GM23338 (cell line): ENCODE data around the gene ARID4B. TPM values are rescaled to one million over a fixed set of nuclear protein-coding genes. Genes with fewer than 3 reads are reported as not detected.
A peak's percentile ranks its signal among the peaks of the same experiment; 100 is the strongest.

Experiments used
- ATAC-seq: fragments of 200-7000 bp; cut with Tn5 transposase; 3 replicates; pipeline ENCODE4 v1.9.1; 2020
- DNase-seq: peaks from one replicate; pipeline ENCODE4 v3.0.0-alpha.2; 2015; ENCODE audit warnings: low spot score
- H2AFZ ChIP-seq: fragments of 200-600 bp; sonication (generic); 2 replicates; pipeline ENCODE4 v1.8.0; 2016; ENCODE audit warnings: antibody characterized with exemption, mild to moderate bottlenecking, moderate library complexity
- H3F3A ChIP-seq: fragments of 200-600 bp; sonication (generic); replicated peaks from 2 replicates; pipeline ENCODE4 v1.8.0; 2017; ENCODE audit warnings: antibody characterized with exemption, mixed run types, low read depth
- H3K27ac ChIP-seq: fragments of 200-600 bp; sonication (generic); 2 replicates; pipeline ENCODE4 v1.6.1; 2016; ENCODE audit warnings: low read depth
- H3K27me3 ChIP-seq: fragments of 200-600 bp; sonication (generic); 2 replicates; pipeline ENCODE4 v1.8.0; 2016; ENCODE audit warnings: mild to moderate bottlenecking, mixed run types, moderate library complexity; ENCODE audit not compliant: insufficient read depth
- H3K36me3 ChIP-seq: fragments of 200-600 bp; sonication (generic); 2 replicates; pipeline ENCODE4 v1.8.0; 2016; ENCODE audit warnings: mild to moderate bottlenecking; ENCODE audit not compliant: insufficient read depth
- H3K4me1 ChIP-seq: fragments of 200-600 bp; sonication (generic); 2 replicates; pipeline ENCODE4 v1.8.0; 2016; ENCODE audit warnings: mild to moderate bottlenecking, moderate library complexity; ENCODE audit not compliant: insufficient read depth
- H3K4me2 ChIP-seq: fragments of 200-600 bp; sonication (generic); 2 replicates; pipeline ENCODE4 v1.7.1; 2017; ENCODE audit warnings: mixed run types
- H3K4me3 ChIP-seq: fragments of 200-600 bp; sonication (generic); 2 replicates; pipeline ENCODE4 v1.6.1; 2016; ENCODE audit warnings: mixed run types
- H3K79me2 ChIP-seq: fragments of 200-600 bp; sonication (generic); replicated peaks from 2 replicates; pipeline ENCODE4 v1.8.0; 2017; ENCODE audit warnings: mild to moderate bottlenecking; ENCODE audit not compliant: insufficient read depth
- H3K9me2 ChIP-seq: fragments of 200-600 bp; sonication (generic); 2 replicates; pipeline ENCODE4 v1.8.0; 2017; ENCODE audit not compliant: insufficient read depth
- H4K20me1 ChIP-seq: fragments of 200-600 bp; sonication (generic); replicated peaks from 2 replicates; pipeline ENCODE4 v1.8.0; 2017; ENCODE audit warnings: mild to moderate bottlenecking; ENCODE audit not compliant: insufficient read depth
- H3K27ac Mint-ChIP-seq: 2 replicates; pipeline ENCODE4 v1.8.0; 2020; ENCODE audit warnings: inconsistent platforms, mild to moderate bottlenecking, moderate library complexity, mixed read lengths
- H3K27me3 Mint-ChIP-seq: 3 replicates; pipeline ENCODE4 v1.8.0; 2022; ENCODE audit warnings: low read depth, mild to moderate bottlenecking, moderate library complexity, mixed read lengths, inconsistent platforms; ENCODE audit not compliant: insufficient read depth, poor library complexity
- H3K36me3 Mint-ChIP-seq: 3 replicates; pipeline ENCODE4 v1.8.0; 2021; ENCODE audit warnings: low read depth, mild to moderate bottlenecking, inconsistent platforms, moderate library complexity, mixed read lengths
- H3K4me1 Mint-ChIP-seq: 3 replicates; pipeline ENCODE4 v1.8.0; 2020; ENCODE audit warnings: mild to moderate bottlenecking, inconsistent platforms, mixed read lengths
- H3K4me3 Mint-ChIP-seq: 3 replicates; pipeline ENCODE4 v1.8.0; 2021; ENCODE audit warnings: moderate library complexity, mild to moderate bottlenecking, inconsistent platforms, mixed read lengths
- H3K9me3 Mint-ChIP-seq: 3 replicates; pipeline ENCODE4 v1.8.0; 2020; ENCODE audit warnings: moderate library complexity, mild to moderate bottlenecking, inconsistent platforms, mixed read lengths
- CREB1 ChIP-seq: fragments of 250-450 bp; sonication (Bioruptor Pico); IDR thresholded peaks from 2 replicates; pipeline ENCODE4 v1.5.0; 2020; ENCODE audit warnings: low read depth, mild to moderate bottlenecking, moderate library complexity
- EZH2 ChIP-seq: fragments of 200-600 bp; sonication (generic); IDR thresholded peaks from one replicate; pipeline ENCODE4 v1.8.0; 2017; ENCODE audit warnings: antibody characterized with exemption, mild to moderate bottlenecking, low read depth; ENCODE audit not compliant: unreplicated experiment
- EZH2phosphoT487 ChIP-seq: fragments of 200-600 bp; sonication (generic); IDR thresholded peaks from one replicate; pipeline ENCODE4 v1.8.1; 2018; ENCODE audit warnings: antibody characterized with exemption; ENCODE audit not compliant: unreplicated experiment
- JUNB ChIP-seq: IDR thresholded peaks from one replicate; pipeline ENCODE4 v1.6.1; 2016; ENCODE audit warnings: antibody characterized with exemption; ENCODE audit not compliant: unreplicated experiment
- NANOG ChIP-seq: IDR thresholded peaks from 2 replicates; pipeline ENCODE4 v1.6.1; 2016; ENCODE audit warnings: antibody characterized with exemption, borderline replicate concordance
- POLR2AphosphoS5 ChIP-seq: IDR thresholded peaks from 2 replicates; pipeline ENCODE4 v1.6.1; 2016; ENCODE audit warnings: antibody characterized with exemption, low read depth
- STAT1 ChIP-seq: IDR thresholded peaks from one replicate; pipeline ENCODE4 v1.6.1; 2016; ENCODE audit warnings: antibody characterized with exemption; ENCODE audit not compliant: unreplicated experiment
- ZNF114 ChIP-seq: fragments of 250-450 bp; sonication (Bioruptor Pico); IDR thresholded peaks from 2 replicates; pipeline ENCODE4 v1.5.0; 2020; ENCODE audit warnings: mild to moderate bottlenecking, moderate library complexity
- polyA plus RNA-seq: library from polyadenylated mRNA; unstranded; fragments of >200 nt; fragmentation: Nextera tagmentation; extraction: Ambion mirVana; gene quantifications from 2 replicates; pipeline ENCODE4 v1.2.1, GENCODE V29; 2016
- total RNA-seq: library from RNA; depleted of rRNA; stranded (reverse); fragments of >200 nt; shearing (Covaris generic); gene quantifications from 2 replicates; pipeline ENCODE4 v1.2.3, GENCODE V29; 2014
- TF ChIP-seq, protein P1 (sequence below), 2 experiments: fragments of 200-600 bp in 1 of 2; sonication (generic) in 1 of 2; conservative IDR thresholded peaks; 2 replicates each; pipeline versions ENCODE4 v1.5.1 to v1.6.1; 2016 to 2017; ENCODE audit warnings: antibody characterized with exemption in 2 of 2, low read depth in 2 of 2, mild to moderate bottlenecking in 2 of 2, moderate library complexity in 1 of 2
- TF ChIP-seq, protein P2 (sequence below): IDR thresholded peaks from 2 replicates; pipeline ENCODE4 v1.6.1; 2016; ENCODE audit warnings: antibody characterized with exemption
- TF ChIP-seq, protein P3 (sequence below): IDR thresholded peaks from one replicate; pipeline ENCODE4 v1.6.1; 2018; ENCODE audit warnings: antibody characterized with exemption; ENCODE audit not compliant: unreplicated experiment

The ARID4B gene
- total and polyA plus RNA-seq, 2 experiments from 2014 or later, result 25.1 to 59.8 TPM

- Mint-ChIP-seq H3K9me3 (no peaks in the 10 kb centered on the region), H3K27me3 (peaks cover 4% of the 10 kb centered on the region), H3K4me3 (peak overlapping the region; percentile 1; the same call in 1 of the 3 replicates), H3K36me3 (peaks cover 20% of the 10 kb centered on the region), H3K27ac (peak overlapping the region; percentile 61), H3K4me1 (peaks cover 18% of the 10 kb centered on the region)
- no peak overlapping the region for H3K4me2 ChIP-seq
- 0 out of 2 replicates have a peak, but pooled peaks cover 4% of the 10 kb centered on the region for H3K4me1 ChIP-seq
- DNase-seq (peak; percentile 90), ATAC-seq (peak; percentile 97)
- H3F3A ChIP-seq, result 0 out of 2 replicates have a peak, but pooled peaks cover 2% of the 10 kb centered on the region
- no peak overlapping the region for H3K4me3 ChIP-seq
- no peak overlapping the region for H2AFZ ChIP-seq
- no peaks in the 10 kb centered on the region for H3K9me2 ChIP-seq
- H4K20me1 ChIP-seq, result no peaks in the 10 kb centered on the region
- TF ChIP-seq EZH2phosphoT487 (no peak), CREB1 (CRISPR knock-in tag) (no peak), EZH2 (no peak)
- TF ChIP-seq, protein P1, sequence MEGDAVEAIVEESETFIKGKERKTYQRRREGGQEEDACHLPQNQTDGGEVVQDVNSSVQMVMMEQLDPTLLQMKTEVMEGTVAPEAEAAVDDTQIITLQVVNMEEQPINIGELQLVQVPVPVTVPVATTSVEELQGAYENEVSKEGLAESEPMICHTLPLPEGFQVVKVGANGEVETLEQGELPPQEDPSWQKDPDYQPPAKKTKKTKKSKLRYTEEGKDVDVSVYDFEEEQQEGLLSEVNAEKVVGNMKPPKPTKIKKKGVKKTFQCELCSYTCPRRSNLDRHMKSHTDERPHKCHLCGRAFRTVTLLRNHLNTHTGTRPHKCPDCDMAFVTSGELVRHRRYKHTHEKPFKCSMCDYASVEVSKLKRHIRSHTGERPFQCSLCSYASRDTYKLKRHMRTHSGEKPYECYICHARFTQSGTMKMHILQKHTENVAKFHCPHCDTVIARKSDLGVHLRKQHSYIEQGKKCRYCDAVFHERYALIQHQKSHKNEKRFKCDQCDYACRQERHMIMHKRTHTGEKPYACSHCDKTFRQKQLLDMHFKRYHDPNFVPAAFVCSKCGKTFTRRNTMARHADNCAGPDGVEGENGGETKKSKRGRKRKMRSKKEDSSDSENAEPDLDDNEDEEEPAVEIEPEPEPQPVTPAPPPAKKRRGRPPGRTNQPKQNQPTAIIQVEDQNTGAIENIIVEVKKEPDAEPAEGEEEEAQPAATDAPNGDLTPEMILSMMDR (conservative IDR thresholded peaks at IDR 0.05; ENCODE audit: low read depth in 2 of 2), result peak; percentile 58 to 63
- TF ChIP-seq, protein P2, sequence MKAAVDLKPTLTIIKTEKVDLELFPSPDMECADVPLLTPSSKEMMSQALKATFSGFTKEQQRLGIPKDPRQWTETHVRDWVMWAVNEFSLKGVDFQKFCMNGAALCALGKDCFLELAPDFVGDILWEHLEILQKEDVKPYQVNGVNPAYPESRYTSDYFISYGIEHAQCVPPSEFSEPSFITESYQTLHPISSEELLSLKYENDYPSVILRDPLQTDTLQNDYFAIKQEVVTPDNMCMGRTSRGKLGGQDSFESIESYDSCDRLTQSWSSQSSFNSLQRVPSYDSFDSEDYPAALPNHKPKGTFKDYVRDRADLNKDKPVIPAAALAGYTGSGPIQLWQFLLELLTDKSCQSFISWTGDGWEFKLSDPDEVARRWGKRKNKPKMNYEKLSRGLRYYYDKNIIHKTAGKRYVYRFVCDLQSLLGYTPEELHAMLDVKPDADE, result 0 out of 2 replicates have a peak, but pooled peaks have one; percentile 32
- TF ChIP-seq, protein P3, sequence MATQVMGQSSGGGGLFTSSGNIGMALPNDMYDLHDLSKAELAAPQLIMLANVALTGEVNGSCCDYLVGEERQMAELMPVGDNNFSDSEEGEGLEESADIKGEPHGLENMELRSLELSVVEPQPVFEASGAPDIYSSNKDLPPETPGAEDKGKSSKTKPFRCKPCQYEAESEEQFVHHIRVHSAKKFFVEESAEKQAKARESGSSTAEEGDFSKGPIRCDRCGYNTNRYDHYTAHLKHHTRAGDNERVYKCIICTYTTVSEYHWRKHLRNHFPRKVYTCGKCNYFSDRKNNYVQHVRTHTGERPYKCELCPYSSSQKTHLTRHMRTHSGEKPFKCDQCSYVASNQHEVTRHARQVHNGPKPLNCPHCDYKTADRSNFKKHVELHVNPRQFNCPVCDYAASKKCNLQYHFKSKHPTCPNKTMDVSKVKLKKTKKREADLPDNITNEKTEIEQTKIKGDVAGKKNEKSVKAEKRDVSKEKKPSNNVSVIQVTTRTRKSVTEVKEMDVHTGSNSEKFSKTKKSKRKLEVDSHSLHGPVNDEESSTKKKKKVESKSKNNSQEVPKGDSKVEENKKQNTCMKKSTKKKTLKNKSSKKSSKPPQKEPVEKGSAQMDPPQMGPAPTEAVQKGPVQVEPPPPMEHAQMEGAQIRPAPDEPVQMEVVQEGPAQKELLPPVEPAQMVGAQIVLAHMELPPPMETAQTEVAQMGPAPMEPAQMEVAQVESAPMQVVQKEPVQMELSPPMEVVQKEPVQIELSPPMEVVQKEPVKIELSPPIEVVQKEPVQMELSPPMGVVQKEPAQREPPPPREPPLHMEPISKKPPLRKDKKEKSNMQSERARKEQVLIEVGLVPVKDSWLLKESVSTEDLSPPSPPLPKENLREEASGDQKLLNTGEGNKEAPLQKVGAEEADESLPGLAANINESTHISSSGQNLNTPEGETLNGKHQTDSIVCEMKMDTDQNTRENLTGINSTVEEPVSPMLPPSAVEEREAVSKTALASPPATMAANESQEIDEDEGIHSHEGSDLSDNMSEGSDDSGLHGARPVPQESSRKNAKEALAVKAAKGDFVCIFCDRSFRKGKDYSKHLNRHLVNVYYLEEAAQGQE, result no peak
- H3K27ac ChIP-seq, result peak overlapping the region; percentile 77
- H3K27me3 ChIP-seq, result no peaks in the 10 kb centered on the region
- peaks cover 10% of the 10 kb centered on the region; the same call in 1 of the 2 replicates for H3K36me3 ChIP-seq
- no peaks in the 10 kb centered on the region for H3K79me2 ChIP-seq
These were observed 128.5 kb downstream of the ARID4B start for GRCh38 chr1:235199441-235199840.

- peaks cover 12% of the 10 kb centered on the region; the same call in 1 of the 2 replicates for H3K36me3 ChIP-seq
- H3K27me3 ChIP-seq, result no peaks in the 10 kb centered on the region
- no peak for ATAC-seq
- Mint-ChIP-seq H3K27ac (no peak overlapping the region), H3K36me3 (peaks cover 44% of the 10 kb centered on the region), H3K4me3 (no peak overlapping the region), H3K27me3 (peaks cover 5% of the 10 kb centered on the region), H3K9me3 (no peaks in the 10 kb centered on the region), H3K4me1 (peaks cover 3% of the 10 kb centered on the region; the same call in 1 of the 3 replicates)
- H3K4me1 ChIP-seq, result no peaks in the 10 kb centered on the region
- H2AFZ ChIP-seq, result no peak overlapping the region
- H3K79me2 ChIP-seq, result no peaks in the 10 kb centered on the region; the same call in 1 of the 2 replicates
- peak overlapping the region; percentile 63 for H3K27ac ChIP-seq
- H3K4me3 ChIP-seq, result no peak overlapping the region
- no peak overlapping the region for H3K4me2 ChIP-seq
- H4K20me1 ChIP-seq, result no peaks in the 10 kb centered on the region
- H3K9me2 ChIP-seq, result no peaks in the 10 kb centered on the region
- DNase-seq, result no peak
- no peaks in the 10 kb centered on the region; the same call in 1 of the 2 replicates for H3F3A ChIP-seq
- TF ChIP-seq, protein P3, result no peak
- TF ChIP-seq EZH2 (no peak), JUNB (no peak), POLR2AphosphoS5 (no peak), EZH2phosphoT487 (no peak), STAT1 (no peak), NANOG (no peak), ZNF114 (CRISPR knock-in tag) (no peak)
- TF ChIP-seq, protein P2, result no peak
These were observed 137.5 kb downstream of the ARID4B start for GRCh38 chr1:235190431-235190830.
